ENCODE data around the gene C2orf68.

- TF ChIP-seq, protein P1, sequence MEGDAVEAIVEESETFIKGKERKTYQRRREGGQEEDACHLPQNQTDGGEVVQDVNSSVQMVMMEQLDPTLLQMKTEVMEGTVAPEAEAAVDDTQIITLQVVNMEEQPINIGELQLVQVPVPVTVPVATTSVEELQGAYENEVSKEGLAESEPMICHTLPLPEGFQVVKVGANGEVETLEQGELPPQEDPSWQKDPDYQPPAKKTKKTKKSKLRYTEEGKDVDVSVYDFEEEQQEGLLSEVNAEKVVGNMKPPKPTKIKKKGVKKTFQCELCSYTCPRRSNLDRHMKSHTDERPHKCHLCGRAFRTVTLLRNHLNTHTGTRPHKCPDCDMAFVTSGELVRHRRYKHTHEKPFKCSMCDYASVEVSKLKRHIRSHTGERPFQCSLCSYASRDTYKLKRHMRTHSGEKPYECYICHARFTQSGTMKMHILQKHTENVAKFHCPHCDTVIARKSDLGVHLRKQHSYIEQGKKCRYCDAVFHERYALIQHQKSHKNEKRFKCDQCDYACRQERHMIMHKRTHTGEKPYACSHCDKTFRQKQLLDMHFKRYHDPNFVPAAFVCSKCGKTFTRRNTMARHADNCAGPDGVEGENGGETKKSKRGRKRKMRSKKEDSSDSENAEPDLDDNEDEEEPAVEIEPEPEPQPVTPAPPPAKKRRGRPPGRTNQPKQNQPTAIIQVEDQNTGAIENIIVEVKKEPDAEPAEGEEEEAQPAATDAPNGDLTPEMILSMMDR (IDR thresholded peaks at IDR 0.05), result no peak
- no peak for TF ChIP-seq POLR2A (IDR thresholded peaks at IDR 0.05)
Measured at GRCh38 chr2:85631316-85631715, 19.4 kb upstream of the C2orf68 start.
